ENCODE measurements around the gene ZNF19. TPM values are rescaled to one million over a fixed set of nuclear protein-coding genes. Genes with fewer than 3 reads are reported as not detected.

The ZNF19 gene
- total RNA-seq, 1 experiment from 2014 or later = 5.4 TPM

GRCh38 chr16:71453036-71453435 lies 36.1 kb downstream of the ZNF19 start:
- Histone ChIP-seq H3K27ac (ENCODE audit: low read depth, low read length) (no peak overlapping the region), H3K9ac (ENCODE audit: low read length) (no peak overlapping the region), H3K27me3 (ENCODE audit: insufficient read depth, low read length) (no peaks in the 10 kb centered on the region), H3K79me2 (ENCODE audit: insufficient read depth, low read length) (no peaks in the 10 kb centered on the region), H2AFZ (ENCODE audit: low read depth, low read length, poor library complexity, severe bottlenecking) (no peak overlapping the region), H3K4me1 (ENCODE audit: control insufficient read depth in 1 of 2, insufficient read depth in 2 of 2, low read length in 2 of 2) (no peaks in the 10 kb centered on the region), H3K36me3 (ENCODE audit: control insufficient read depth in 1 of 2, insufficient read depth in 2 of 2, low read length in 2 of 2) (peaks cover 2 to 47% of the 10 kb centered on the region in 2 experiments; a peak in 2 of 4 replicates), H4K20me1 (ENCODE audit: insufficient read depth) (no peaks in the 10 kb centered on the region), H3K9me2 (ENCODE audit: insufficient read depth) (no peaks in the 10 kb centered on the region), H3K4me3 (replicated peaks in 1 of 2; ENCODE audit: low read depth in 1 of 2, low read length in 2 of 2) (no peak overlapping the region), H3K9me3 (ENCODE audit: control insufficient read depth in 1 of 2, insufficient read depth in 1 of 2, low read depth in 1 of 2, low read length in 2 of 2) (peaks cover 19 to 21% of the 10 kb centered on the region in 2 experiments; a peak in 3 of 4 replicates), H3K4me2 (ENCODE audit: low read length) (no peak overlapping the region)
- TF ChIP-seq ELF1 (IDR thresholded peaks at IDR 0.05; ENCODE audit: borderline replicate concordance, low read depth) = no peak
- no peak for TF ChIP-seq JUND (IDR thresholded peaks at IDR 0.05)
- no peak for TF ChIP-seq ZBTB33 (IDR thresholded peaks at IDR 0.05; ENCODE audit: extremely low read depth, insufficient replicate concordance, low read length)
- no peak for TF ChIP-seq YY1 (IDR thresholded peaks at IDR 0.05; ENCODE audit: extremely low read depth, insufficient replicate concordance, low read depth, low read length)
- TF ChIP-seq FOSL1 (IDR thresholded peaks at IDR 0.05; ENCODE audit: low read depth) = no peak
- TF ChIP-seq SP1 (IDR thresholded peaks at IDR 0.05; ENCODE audit: low read depth) = no peak
- no peak for TF ChIP-seq TCF7L2 (IDR thresholded peaks at IDR 0.05; ENCODE audit: borderline replicate concordance, extremely low read depth, insufficient read depth, insufficient read length)
- no peak for TF ChIP-seq ZFX (IDR thresholded peaks at IDR 0.05)
- TF ChIP-seq EGR1 (IDR thresholded peaks at IDR 0.05; ENCODE audit: low read depth) = no peak
- TF ChIP-seq EZH2phosphoT487 (IDR thresholded peaks at IDR 0.05; ENCODE audit: borderline replicate concordance) = no peak
- TF ChIP-seq RAD21 (IDR thresholded peaks at IDR 0.05; ENCODE audit: low read depth) = no peak
- no peak for TF ChIP-seq CTCF (IDR thresholded peaks at IDR 0.05 in 2 of 3, conservative IDR thresholded peaks at IDR 0.05 in 1 of 3; ENCODE audit: borderline replicate concordance in 1 of 3, insufficient read depth in 1 of 3, low read depth in 2 of 3, low read length in 2 of 3)
- TF ChIP-seq ATF3 (IDR thresholded peaks at IDR 0.05) = no peak
- no peak for TF ChIP-seq MAX (IDR thresholded peaks at IDR 0.05)
- TF ChIP-seq POLR2AphosphoS5 (IDR thresholded peaks at IDR 0.05; ENCODE audit: low read depth, low read length) = no peak
- no peak for TF ChIP-seq SRF (IDR thresholded peaks at IDR 0.05; ENCODE audit: low read depth)
- no peak for TF ChIP-seq REST (IDR thresholded peaks at IDR 0.05; ENCODE audit: low read depth)
- no peak for TF ChIP-seq POLR2A (IDR thresholded peaks at IDR 0.05; ENCODE audit: borderline replicate concordance, extremely low read depth, insufficient read depth, insufficient read length)
- no peak for TF ChIP-seq CEBPB (IDR thresholded peaks at IDR 0.05; ENCODE audit: low read depth)
- ChIA-PET POLR2A (no interaction called here), CTCF (no interaction called here), RAD21 (ENCODE audit: low non-redundant PET in 1 of 2, low total read pairs in 2 of 2, uncharacterized antibody in 2 of 2, unreplicated experiment in 2 of 2) (no interaction called here)
- no peak for DNase-seq (ENCODE audit: low read depth, low spot score)
- ATAC-seq = no peak
- intact Hi-C loops (cut with micrococcal nuclease) = loop anchor here (5.0 kb wide), 1 partner anchor 39 kb away; no protein-coding TSS in a partner anchor
- no TSS peak for BruUV-seq (replicated peaks)
